ENCODE data around the gene RAB7A.

Gene RAB7A

GRCh38 chr3:128726023-128727016 lies at the start of gene RAB7A:
RAB7A (plus strand) TSS chr3:128726183; CDS start chr3:128795368, 69,185 bp downstream.
- peak; percentile 98 for DNase-seq (ENCODE audit: low spot score)

- DNase-seq (ENCODE audit: low spot score) = no peak
Measured at GRCh38 chr3:128679338-128679737, 46.6 kb upstream of the RAB7A start.

DNA sequence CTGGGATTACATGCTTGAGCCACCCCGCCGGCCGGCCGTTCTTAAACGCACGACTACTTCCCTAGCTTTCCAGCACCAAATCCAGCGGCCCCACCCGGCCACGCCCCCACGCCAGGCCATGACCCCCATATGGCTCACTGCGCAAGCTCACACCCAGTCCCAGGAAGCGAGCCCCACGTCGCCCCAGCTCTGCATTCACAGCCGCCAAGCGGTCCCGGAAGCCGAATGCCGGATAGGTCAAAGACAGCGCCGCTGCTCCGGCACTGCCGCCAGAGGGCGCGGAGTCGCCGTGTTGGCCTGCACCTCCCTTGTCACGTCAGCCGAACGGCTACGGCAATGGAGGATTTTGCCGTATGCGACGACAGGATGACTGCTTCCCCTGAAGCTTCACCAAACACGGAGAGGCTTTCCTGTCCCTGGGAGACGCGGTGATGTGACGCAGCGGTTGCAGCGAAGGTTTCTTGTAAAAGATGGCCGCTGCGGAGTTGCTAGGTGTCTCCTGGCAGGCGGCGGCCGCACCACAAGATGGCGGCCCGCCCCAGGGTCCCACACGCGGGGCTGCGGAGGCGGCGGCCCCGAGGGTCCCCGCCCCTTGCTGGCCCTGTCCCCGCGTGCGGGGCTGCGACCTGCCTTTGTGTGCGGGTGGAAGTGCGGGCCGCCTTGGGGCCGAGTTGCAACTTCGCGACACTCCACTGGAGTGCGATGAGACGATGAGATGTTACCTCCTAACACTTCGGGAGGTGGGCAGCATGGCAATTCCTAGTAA lies 45.2 kb upstream of the RAB7A start:
- DNase-seq (ENCODE audit: low spot score) = peak; percentile 98

DNA sequence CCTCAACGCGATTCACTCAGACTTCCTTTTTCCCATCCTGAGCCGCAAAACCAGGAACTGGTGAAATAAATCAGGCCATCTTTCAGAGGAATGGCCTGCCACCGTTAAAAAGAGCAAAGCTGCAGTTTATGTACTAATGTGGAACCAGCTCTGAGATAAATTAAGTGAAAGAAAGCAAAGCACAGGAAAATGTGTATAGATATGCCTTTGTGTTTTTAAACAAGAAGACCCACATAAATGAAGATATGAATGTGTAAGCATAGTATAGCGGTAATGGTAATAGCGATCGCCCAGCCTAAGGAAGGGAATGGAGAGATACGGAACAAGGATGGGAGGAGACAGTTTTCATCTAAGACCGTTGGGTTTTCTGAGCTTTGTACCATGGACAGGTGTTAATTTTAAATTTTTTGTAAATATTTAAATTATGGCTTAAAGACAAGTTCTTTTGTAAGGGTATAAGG lies 44.6 kb upstream of the RAB7A start:
- DNase-seq (ENCODE audit: low spot score) = no peak

DNA sequence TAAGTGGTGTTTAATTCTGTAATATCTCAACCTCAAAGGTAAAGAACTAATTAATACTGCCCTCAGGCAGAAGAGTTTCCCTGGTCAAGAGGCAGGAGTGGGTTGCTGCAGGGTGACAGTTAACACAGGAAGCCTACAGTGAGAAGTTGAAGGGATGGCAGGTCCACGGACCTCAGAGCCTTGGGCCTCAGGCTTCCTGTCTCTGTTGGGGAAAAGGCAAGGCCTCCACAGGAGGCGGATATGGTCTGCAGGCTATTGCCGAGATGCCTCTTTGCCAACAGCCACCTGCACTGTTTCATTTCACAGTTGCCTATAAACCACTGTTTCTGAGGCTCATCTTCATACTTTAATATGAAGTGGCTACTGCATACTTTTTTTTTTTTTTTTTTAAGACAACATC lies 42.0 kb upstream of the RAB7A start:
- DNase-seq (ENCODE audit: low spot score) = no peak

DNA sequence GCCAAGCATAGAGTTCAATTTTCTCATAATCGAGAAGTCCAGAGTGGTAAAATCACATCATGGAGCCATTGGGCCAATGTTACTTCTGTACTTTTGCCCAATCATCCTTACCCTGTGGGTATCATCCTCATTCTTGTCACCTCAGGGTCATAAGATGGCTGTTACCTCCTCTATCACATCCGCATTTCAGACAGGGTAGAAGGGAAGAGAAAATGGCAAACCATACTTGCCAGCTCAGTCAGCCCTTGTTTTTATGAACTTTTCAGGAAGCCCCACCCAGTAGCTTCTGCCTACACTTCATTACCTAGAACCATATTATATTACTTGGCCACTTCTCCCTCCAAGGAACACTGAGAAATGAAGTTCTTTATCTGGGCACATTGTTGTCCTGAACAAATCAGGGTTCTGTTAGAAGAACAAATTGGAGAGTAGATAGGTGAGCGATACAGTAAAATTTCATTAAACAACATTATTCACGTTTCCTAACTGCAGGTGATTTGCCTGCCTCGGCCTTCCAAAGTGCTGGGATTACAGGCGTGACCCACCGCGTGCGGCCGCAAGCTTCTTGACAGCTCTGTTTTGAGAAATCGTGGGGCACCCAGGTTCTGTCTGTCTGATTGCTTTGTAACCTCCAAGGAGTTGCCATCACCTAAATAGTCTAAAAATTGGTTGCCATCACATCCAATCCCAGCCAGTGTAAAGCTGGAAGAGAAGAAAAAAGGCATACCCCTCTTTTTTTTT lies 40.8 kb upstream of the RAB7A start:
- no peak for DNase-seq (ENCODE audit: low spot score)

- no peak for DNase-seq (ENCODE audit: low spot score)
Measured at GRCh38 chr3:128686465-128686864, 39.5 kb upstream of the RAB7A start.

DNA sequence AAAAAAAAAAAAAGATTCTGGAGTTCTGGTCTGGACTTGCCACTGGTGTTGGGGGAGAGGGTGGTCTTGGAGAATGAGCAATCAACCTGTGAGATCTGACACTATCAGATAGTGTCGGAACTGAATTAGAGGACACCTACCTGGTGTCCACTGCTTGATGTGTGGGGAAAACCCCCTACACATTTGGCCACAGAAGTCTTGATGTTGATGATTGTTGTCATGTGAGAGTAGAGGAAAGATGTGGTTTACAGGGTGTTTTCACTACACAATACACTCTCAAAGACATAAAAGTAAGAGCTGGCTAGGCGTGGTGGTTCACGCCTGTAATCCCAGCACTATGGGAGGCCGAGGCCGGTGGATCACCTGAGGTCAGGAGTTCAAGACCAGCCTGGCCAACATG lies 36.9 kb upstream of the RAB7A start:
- DNase-seq (ENCODE audit: low spot score) = no peak

DNA sequence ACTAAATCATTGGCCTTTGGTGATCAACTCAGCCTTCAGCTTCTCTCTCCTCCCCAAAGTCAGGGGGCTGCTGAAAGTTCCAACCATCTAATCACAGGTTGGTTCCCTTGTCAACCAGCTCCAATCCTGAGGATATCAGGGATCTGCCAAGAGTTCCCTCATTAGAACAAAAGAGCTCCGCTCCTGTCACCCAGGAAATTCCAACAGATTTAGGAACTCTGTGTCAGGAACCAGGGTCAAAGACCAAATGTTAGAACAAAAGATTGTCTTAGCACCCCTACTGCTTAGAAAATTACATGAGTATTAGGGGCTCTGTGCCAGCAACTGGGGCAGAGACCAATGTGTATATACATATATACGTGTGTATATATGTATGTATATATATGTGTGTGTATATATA lies 32.3 kb upstream of the RAB7A start:
- no peak for DNase-seq (ENCODE audit: low spot score)

DNA sequence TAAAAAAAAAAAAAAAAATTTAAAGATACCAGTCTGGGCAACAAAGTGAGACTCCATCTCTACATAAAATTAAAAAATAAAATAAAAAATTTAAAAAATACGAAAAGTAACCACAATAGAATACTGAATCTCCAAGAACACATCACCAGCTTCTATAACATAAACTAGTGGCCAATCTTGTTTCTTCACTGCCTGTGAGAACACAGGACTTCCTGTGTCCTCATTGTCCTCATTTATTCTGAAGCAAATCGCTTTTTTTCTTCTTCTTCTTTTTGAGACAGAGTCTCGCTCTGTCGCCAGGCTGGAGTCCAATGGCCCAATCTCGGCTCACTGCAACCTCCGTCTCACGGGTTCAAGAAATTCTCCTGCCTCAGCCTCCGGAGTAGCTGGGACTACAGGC lies 28.6 kb upstream of the RAB7A start:
- DNase-seq (ENCODE audit: low spot score) = no peak

GRCh38 chr3:128698211-128699047 lies 27.6 kb upstream of the RAB7A start:
- peak; percentile 35 for DNase-seq (ENCODE audit: low spot score)

DNA sequence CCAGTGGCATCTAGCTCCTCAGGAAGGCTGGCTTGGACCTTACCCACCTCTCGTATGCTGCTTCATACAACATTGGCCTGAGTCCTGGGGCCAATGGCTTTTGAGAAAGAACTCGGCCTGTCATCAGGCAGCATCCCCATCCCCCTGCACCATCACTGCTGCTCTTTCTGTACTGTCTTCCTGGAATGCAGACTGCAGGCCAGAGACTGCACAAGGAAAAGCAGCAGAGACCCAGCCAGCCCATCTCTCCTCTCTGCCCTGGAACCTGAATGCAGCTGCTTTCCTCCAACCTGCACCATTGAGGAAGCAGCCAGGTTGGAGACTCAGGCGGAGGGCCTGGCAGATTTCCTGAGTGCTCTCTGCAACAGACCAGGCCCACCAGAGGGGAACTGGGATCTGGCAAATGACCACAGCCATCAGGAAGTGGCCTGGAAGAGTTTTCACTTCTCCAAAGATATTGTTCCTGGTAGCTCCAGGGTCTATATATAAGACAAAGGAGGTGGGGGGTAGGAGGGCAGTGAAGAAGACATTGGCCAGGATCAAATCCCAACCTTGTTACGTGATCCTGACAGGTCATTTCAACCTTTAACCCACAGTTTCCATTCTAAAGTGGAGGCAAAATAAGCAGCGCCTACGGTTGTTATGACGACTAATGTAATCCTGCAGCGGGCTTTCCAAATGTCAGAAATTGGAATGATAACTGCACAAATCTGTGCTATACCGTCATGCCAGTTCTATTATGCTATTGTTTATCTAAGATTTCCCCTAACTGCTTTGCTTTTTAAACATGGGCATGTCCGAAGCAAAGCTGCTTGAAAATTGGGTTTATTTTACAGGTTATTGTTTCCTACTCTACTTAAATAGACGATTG lies 24.4 kb upstream of the RAB7A start:
- no peak for DNase-seq (ENCODE audit: low spot score)

DNA sequence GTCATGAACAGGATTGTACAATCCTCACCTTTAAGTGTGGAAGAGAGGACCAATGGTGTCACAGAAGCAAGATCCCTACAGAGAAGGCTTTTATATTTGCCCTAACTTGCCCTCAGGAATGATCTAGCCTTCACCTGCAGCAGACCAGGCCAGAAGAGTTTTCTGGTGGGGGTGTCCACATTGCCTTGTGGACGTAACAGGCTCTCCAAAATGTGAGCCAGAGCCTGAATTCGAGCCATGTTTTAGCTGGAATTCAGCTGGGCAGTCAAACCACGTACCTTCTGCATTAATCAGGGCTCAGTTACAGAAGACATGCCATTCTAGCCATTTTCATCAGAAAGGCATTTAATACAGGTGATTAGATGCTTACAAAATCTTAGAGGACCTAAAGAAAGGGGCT lies 23.6 kb upstream of the RAB7A start:
- no peak for DNase-seq (ENCODE audit: low spot score)

DNA sequence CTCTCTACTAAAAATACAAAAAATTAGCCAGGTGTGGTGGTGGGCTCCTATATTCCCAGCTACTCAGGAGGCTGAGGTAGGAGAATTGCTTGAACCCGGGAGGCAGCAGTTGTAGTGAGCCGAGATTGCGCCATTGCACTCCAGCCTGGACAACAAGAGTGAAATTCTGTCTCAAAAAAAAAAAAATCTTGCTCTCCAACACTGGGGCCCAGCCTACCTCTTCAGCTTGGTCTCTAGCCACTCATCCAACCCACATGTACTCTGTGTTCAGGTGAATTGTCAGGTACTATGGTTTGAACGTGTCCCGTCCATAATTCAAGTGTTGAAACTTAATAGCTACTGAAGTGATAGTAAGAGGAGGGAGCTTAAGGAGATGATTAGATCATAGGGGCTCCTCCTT lies 22.4 kb upstream of the RAB7A start:
- no peak for DNase-seq (ENCODE audit: low spot score)

GRCh38 chr3:128706086-128706615 lies 19.8 kb upstream of the RAB7A start:
- DNase-seq (ENCODE audit: low spot score) = no peak

DNA sequence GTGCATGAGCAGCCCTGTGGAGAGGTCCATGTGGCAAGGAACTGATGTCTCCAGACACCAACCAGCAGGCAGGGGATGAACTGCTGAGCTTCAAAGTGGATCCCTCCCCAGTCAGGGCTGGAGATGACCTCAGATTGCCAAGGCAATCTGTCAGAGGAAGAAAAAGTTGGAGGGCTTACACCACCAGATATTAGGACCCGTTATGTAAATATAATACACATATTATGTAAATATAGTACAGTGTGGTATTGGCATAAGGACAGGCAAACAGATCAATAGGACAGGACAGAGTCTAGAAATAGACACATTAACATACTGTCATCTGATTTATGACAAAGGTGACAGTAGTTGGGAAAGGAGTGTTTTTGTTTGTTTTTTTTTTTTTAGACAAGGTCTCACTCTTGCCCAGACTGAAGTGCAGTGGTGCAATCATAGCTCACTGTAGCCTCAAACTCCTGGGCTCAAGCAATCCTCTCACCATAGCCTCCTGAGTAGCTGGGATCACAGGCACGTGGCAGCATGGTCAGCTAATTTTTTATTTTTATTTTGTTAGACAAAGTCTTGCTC lies 18.0 kb upstream of the RAB7A start:
- DNase-seq (ENCODE audit: low spot score) = no peak

- DNase-seq (ENCODE audit: low spot score) = no peak
Measured at GRCh38 chr3:128709038-128709437, 16.9 kb upstream of the RAB7A start.

DNA sequence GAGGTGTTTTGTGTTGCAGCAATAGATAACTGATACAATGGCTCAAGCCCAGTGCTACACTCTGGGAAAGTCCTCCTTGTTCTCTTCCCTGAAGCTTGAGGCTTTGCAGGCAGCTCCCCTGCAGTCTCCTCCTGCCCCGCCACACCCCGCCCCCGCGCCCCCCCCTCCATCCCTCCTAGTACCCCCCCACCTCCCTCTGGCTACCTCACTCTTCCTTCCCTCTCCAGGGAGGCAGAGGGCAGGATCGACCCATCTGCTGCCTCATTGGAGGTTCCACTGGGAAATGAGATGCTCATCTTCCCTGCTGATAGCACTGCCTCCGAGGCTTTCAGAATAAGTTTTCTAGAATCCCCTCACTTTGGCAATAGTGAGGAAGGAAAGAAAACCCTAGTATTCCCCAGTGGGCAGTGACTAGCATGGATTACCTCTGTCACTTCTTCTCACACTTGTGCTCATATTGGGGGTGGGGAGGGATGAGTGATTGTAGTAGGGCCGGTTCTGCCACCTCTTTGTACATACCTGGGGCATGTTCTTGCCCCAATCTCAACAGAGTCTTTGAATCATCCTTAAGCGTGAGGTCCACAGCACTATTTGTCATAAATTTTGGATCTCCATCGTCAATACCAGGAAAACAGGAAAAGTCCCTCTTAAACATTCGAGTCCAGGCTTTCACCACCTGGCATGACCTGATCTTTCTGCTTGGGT lies 16.3 kb upstream of the RAB7A start:
- no peak for DNase-seq (ENCODE audit: low spot score)

- no peak for DNase-seq (ENCODE audit: low spot score)
Measured at GRCh38 chr3:128710816-128711433, 15.1 kb upstream of the RAB7A start.

Measured in putamen (tissue), 1 donor.